Lower leg skin (tissue), 4 donors: ENCODE data around the gene FRMD8. TPM values are rescaled to one million over a fixed set of nuclear protein-coding genes. Genes with fewer than 3 reads are reported as not detected.

Experiments used
- DNase-seq, 2 donors: peaks; one replicate each; pipeline ENCODE4 v3.0.0-alpha.2; 2019; ENCODE audit warnings: low spot score in 2 of 2
- H3K4me3 ChIP-seq: fragments of 200-600 bp; sonication (generic); 2 replicates; pipeline ENCODE4 v1.5.1; 2017; ENCODE audit warnings: mild to moderate bottlenecking, low read depth; ENCODE audit not compliant: poor library complexity, severe bottlenecking
- CTCF ChIP-seq, 3 donors: fragments of 450-650 bp; IDR thresholded peaks; one replicate each; pipeline ENCODE4 v1.5.1; 2016; ENCODE audit warnings: antibody characterized with exemption in 3 of 3, mild to moderate bottlenecking in 3 of 3, moderate library complexity in 2 of 3
- POLR2A ChIP-seq, 2 donors: fragments of 450-650 bp; IDR thresholded peaks; one replicate each; pipeline ENCODE4 v1.6.1; 2016 to 2017; ENCODE audit warnings: antibody characterized with exemption in 2 of 2, mild to moderate bottlenecking in 1 of 2, moderate library complexity in 1 of 2
- WGBS, 2 donors: methylation state at CpG; one replicate each; pipeline ENCODE4 v1.1.5; 2018; 5-methylcytosine and 5-hydroxymethylcytosine counted together
- intact Hi-C: fragments of 100-400 bp; cut with DNase I; formaldehyde crosslinking; loops from one replicate; pipeline ENCODE4 v1.15.0; 2023; ENCODE audit warnings: low total_unique reads
- total RNA-seq, 4 donors: library from RNA; depleted of rRNA; stranded (reverse); fragments of >200 nt; gene quantifications; one replicate each; pipeline ENCODE4 v1.1.0, GENCODE V29; 2016

Gene FRMD8
- total RNA-seq, 4 donors from 2014 or later: 81.8 to 135 (median 112) TPM

DNA sequence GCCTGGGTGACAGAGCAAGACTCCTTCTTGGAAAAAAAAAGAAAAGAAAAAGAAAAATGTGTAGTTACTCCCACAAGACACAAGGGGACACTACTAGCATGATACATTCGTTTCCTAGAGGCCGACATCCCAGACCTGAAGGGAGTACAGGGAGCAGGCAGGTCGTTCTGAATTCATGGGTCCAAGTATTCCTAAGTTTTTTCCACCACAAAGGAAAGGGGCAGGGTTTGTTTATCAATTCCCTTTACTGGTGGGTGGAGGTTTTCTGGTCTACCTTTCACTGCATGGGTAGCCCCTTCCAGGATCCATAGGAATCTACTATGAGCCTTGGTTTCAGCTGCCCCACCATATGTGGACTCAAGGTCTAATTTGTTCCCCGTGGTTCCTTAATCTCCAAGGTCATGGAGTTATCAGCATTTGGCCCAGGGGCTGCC, 20.1 kb upstream of the FRMD8 start:
- 2 to 7% methylated on average over 4 of the region's 4 CpGs for WGBS, 2 donors
- intact Hi-C loops: no loop called here
- TF ChIP-seq CTCF (IDR thresholded peaks at IDR 0.05) (no peak), POLR2A (IDR thresholded peaks at IDR 0.05) (no peak)
- H3K4me3 ChIP-seq: no peak overlapping the region
- no peak for DNase-seq

DNA sequence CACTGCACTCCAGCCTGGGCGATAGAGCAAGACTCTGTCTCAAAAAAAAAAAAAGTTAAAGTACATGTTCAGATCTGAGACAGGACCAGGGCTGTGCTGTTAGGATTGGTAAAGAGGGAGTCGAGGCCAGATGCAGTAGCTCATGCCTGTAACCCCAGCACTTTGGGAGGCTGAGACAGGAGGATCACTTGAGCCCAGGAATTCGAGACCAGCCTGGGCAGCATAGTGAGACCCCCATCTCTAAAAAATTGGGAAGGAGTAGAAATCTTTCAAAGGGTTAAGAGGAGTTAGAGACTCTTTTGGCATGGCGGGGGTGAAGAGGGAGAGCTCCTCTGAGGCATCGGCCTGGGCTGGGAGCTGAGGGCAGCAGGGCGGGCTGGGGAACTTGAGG, 15.8 kb upstream of the FRMD8 start:
- H3K4me3 ChIP-seq: no peak overlapping the region
- TF ChIP-seq POLR2A (IDR thresholded peaks at IDR 0.05) (no peak), CTCF (IDR thresholded peaks at IDR 0.05) (no peak)
- intact Hi-C loops: loop anchor here (5.0 kb wide), 1 partner anchor 147 kb away; no protein-coding TSS in a partner anchor
- no peak for DNase-seq
- 75 to 77% methylated on average over 6 of the region's 6 CpGs for WGBS, 2 donors

GRCh38 chr11:65373839-65374580, 12.4 kb upstream of the FRMD8 start:
- 81 to 83% methylated on average over 14 of the region's 14 CpGs for WGBS, 2 donors

GRCh38 chr11:65375012-65375411, 11.4 kb upstream of the FRMD8 start:
- intact Hi-C loops: no loop called here
- no peak for TF ChIP-seq CTCF (IDR thresholded peaks at IDR 0.05)
- no peak for TF ChIP-seq POLR2A (IDR thresholded peaks at IDR 0.05)
- 58 to 71% methylated on average over 8 of the region's 8 CpGs for WGBS, 2 donors
- no peak for DNase-seq
- H3K4me3 ChIP-seq: no peak overlapping the region

More at GRCh38 chr11:65373839-65374580, 12.4 kb upstream of the FRMD8 start:
- no peak for DNase-seq
- no peak overlapping the region for H3K4me3 ChIP-seq
- intact Hi-C loops: loop anchor here (5.0 kb wide), 1 partner anchor 143 kb away; no protein-coding TSS in a partner anchor
- no peak for TF ChIP-seq CTCF (IDR thresholded peaks at IDR 0.05)
- TF ChIP-seq POLR2A (IDR thresholded peaks at IDR 0.05): no peak

- TF ChIP-seq CTCF (IDR thresholded peaks at IDR 0.05): no peak
- no peak for TF ChIP-seq POLR2A (IDR thresholded peaks at IDR 0.05)
- no peak for DNase-seq
- intact Hi-C loops: no loop called here
- no peak overlapping the region for H3K4me3 ChIP-seq
- 88 to 92% methylated on average over 16 of the region's 16 CpGs for WGBS, 2 donors
Measured at GRCh38 chr11:65376138-65376713, 10.2 kb upstream of the FRMD8 start.
